HK-2 (cell line): ENCODE data around the gene CFAP68.
"Not testable (repeated sequence)": the region's sequence is repeated elsewhere in the genome, so short reads cannot be mapped to it uniquely, and the experiment has no call there.

ENCODE experiments used
- DNase-seq: peaks from one replicate; pipeline ENCODE4 v3.0.0-alpha.2; 2018; ENCODE audit not compliant: unreplicated experiment

The CFAP68 gene

GRCh38 chr11:111918390-111919256 is 39.3 kb downstream of the CFAP68 start, which contains the start of gene C11orf52:
TSS of gene C11orf52 (plus strand) at chr11:111918913. CDS start at chr11:111918973, 60 bp downstream.
- peak; percentile 39 for DNase-seq

GRCh38 chr11:111920908-111921307 is 41.6 kb downstream of the CFAP68 start:
- no peak for DNase-seq

- no peak for DNase-seq
Measured at GRCh38 chr11:111921541-111922230, 42.3 kb downstream of the CFAP68 start.

- DNase-seq: no peak
Measured at GRCh38 chr11:111922803-111923202, 43.5 kb downstream of the CFAP68 start.

GRCh38 chr11:111923351-111923788 is 44.0 kb downstream of the CFAP68 start:
- no peak for DNase-seq

GRCh38 chr11:111923951-111924350 is 44.6 kb downstream of the CFAP68 start:
- no peak for DNase-seq

GRCh38 chr11:111925953-111926352 is 46.6 kb downstream of the CFAP68 start:
- DNase-seq: no peak

GRCh38 chr11:111926505-111927391 is 47.4 kb downstream of the CFAP68 start:
- DNase-seq: peak; percentile 92

GRCh38 chr11:111930472-111930871 is 51.1 kb downstream of the CFAP68 start:
- DNase-seq: no peak

- no peak for DNase-seq
Measured at GRCh38 chr11:111932611-111932950, 53.2 kb downstream of the CFAP68 start.

GRCh38 chr11:111933176-111933575 is 53.8 kb downstream of the CFAP68 start:
- DNase-seq: not testable (repeated sequence)

- no peak for DNase-seq
Measured at GRCh38 chr11:111933872-111934271, 54.5 kb downstream of the CFAP68 start.

GRCh38 chr11:111934306-111934705 is 55.0 kb downstream of the CFAP68 start:
- no peak for DNase-seq
